Right lobe of liver (tissue), 4 donors: ENCODE results near the gene LRTM2.

ENCODE experiments used
- POLR2A ChIP-seq: fragments of 450-650 bp; IDR thresholded peaks from one replicate; pipeline ENCODE4 v1.6.1; 2017; ENCODE audit warnings: antibody characterized with exemption, mild to moderate bottlenecking
- TF ChIP-seq, protein P1 (sequence below), 4 donors: fragments of 200-600 bp in 3 of 4; fragments of 450-650 bp in 1 of 4; IDR thresholded peaks; one replicate each; pipeline versions ENCODE4 v1.5.1 to v1.8.0; 2016 to 2022; ENCODE audit warnings: antibody characterized with exemption in 4 of 4, mild to moderate bottlenecking in 2 of 4
- donor health status: DM: no; HTN: no; CAD: no.
- donor health status: DM: no; HTN: no; CAD: no.
- donor health status: DM: no; HTN: yes; CAD: no.

DNA sequence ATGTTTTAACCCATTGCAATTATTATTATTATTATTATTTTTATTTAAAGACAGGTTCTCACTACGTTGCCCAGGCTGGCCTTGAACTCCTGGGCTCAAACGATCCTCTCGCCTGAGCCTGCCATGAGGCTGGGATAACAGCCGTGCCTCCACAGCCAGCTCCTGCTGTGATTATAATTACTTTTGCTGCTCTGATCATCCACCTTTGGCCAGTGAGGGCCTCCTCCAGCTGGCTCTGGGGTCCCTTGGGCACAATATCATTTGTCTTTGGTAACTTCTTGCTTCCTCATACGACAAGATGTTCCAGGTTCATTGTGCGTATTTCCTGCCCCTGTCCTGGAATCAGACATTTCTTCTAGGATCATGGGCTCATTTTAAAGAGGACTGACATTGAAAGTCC, 28.4 kb downstream of the LRTM2 start:
- TF ChIP-seq, protein P1, sequence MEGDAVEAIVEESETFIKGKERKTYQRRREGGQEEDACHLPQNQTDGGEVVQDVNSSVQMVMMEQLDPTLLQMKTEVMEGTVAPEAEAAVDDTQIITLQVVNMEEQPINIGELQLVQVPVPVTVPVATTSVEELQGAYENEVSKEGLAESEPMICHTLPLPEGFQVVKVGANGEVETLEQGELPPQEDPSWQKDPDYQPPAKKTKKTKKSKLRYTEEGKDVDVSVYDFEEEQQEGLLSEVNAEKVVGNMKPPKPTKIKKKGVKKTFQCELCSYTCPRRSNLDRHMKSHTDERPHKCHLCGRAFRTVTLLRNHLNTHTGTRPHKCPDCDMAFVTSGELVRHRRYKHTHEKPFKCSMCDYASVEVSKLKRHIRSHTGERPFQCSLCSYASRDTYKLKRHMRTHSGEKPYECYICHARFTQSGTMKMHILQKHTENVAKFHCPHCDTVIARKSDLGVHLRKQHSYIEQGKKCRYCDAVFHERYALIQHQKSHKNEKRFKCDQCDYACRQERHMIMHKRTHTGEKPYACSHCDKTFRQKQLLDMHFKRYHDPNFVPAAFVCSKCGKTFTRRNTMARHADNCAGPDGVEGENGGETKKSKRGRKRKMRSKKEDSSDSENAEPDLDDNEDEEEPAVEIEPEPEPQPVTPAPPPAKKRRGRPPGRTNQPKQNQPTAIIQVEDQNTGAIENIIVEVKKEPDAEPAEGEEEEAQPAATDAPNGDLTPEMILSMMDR (IDR thresholded peaks at IDR 0.05) = no peak
- no peak for TF ChIP-seq POLR2A
